SW480 (cell line): ENCODE results near the gene MAPKAP1.

ENCODE experiments used
- DNase-seq: peaks from one replicate; pipeline ENCODE4 v3.0.0-alpha.2; 2016; ENCODE audit warnings: low spot score

MAPKAP1 gene

DNA sequence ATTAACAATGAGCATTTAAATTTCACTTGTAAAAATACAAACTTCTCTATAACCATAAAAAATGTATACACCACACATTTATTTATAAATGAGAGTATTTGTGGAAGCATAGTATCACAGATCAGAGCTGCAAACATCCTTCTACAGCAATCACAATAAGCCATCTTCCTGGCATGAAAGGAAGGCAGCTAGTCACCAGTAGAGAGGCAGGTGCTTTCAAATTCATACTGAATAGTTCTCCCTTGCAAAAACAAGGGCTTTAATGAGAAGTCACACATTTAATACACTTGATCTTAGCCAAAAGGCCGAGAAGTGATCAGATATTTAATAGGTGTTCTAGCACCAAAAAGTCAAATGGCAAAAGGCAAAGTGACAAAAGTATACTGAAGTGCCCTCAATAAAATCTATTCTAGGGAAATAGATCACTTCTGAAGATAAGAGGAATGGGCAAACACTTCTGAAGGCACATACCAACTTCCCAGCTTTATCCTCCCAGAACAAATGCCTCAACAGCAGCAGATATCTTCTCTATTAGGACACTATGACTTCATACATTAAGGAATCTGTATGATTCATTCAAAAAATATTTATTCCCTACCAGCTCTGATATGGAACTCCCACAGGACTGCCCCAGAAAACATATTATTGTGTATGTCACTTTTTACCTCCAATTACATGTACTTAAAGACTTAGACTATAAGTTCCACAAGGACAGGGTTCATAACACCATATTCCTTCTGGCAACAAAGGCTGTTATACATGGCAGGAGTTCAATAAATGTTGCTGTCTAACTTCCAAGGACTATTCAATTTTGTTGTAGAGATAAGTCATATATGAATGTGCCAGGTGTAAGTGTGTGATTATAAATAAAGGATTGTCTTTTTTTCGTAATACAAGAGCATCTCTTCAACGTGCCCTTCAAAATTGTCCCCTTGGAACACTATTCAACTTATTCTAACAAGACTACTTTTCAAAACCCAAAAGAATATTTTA is 31.7 kb downstream of the MAPKAP1 start:
- peak; percentile 88 for DNase-seq

DNA sequence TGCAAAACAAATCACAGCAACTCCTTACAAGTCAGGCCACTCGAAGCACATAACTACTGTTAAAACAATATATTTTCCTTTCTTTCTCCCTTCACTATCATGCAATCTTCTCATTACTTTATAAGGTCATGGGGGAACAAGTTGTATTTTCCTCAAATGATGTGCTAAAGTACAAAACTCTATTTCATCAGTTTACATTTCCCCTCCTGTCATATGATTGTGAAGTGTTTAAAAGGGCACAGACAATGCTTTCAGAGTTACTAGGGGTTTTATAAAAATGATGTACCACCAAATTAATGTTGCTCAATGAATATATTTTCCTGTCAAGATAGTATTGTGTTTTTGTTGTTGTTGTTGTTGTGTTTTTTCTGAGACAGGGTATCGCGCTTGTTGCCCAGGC is 34.1 kb downstream of the MAPKAP1 start:
- DNase-seq = no peak

DNA sequence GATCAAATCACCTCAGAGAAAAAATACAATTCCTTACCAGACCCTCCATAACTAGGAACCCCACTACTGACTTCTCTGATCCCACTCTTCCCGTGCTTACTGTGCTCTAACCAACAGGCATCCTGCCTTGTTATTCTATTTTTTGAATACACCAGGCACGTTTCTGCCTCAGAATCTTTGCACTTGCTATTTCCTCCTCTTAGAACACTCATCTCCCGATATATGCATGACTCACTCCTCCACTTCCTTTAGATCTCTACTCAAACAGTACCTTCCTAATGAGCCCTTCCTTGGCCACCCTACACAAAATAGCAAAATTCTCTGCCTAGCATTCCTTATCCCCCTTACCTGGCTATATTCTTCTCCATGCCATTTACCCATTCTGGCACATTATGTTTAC is 43.9 kb downstream of the MAPKAP1 start:
- peak; percentile 33 for DNase-seq

DNA sequence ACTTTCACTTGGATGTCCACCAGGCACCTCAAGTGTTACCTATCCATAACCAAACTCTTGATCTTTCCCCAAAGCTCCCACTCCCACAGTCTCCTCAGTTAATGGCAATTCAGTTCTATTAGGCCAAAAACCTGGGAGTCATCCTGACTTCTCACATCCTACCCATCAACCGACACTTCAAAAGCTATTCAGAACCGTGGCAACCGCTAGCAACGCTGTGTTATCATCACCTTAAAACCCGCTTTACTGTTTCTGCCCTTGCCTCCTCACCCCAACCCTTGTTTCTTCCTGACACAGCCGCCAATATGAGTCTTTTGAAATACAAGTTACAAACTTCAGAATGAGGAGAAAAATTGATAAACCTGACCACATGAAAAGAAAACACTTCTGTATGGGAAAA is 46.5 kb downstream of the MAPKAP1 start:
- no peak for DNase-seq

DNA sequence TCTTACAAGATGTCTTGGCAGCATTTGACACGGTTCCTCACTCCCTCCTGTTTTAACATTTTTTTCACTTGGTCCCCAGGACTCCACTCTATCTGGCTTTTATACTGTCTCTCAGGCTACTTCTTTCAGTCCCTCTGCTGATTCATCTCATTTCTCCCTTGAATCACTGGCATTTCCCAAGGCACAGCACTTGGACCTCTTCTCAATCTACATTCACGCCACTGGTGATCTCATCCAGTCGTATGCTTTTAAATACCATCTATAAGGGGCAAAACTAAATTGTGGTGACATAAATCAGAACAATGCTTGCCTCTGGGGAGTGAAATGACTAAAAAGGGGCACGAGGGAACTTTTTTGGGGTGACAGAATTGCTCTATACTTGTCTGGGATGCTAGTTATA is 47.1 kb downstream of the MAPKAP1 start:
- DNase-seq = no peak

DNA sequence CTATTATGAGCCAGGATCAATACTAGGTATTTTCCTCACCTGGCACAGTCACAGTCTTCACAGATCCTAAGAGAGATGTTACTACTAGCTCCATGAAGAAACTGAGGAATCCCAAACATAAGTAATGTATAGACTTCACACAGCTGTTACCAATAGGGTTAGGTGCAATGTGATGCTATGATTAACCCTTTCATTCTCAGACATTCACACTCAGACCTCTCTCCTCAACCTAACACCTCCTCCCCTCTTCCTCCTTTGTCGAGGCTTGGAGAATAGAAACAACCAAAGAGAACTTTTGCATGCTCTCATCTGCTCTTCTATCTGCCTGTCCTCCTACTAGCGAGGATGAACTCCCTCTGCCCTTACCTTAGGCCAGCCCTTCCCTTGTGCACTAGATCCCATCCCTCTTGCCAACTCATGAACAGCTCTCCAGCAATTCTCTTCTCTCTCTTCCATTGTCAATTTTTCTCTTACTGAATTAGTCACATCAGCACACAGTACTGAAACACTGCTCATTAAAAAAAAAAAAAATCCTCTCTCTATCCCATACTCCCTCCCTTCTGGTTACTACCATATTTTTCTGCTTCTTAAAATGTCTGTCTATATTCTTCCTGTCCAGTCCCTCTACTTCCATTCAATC is 47.7 kb downstream of the MAPKAP1 start:
- no peak for DNase-seq

DNA sequence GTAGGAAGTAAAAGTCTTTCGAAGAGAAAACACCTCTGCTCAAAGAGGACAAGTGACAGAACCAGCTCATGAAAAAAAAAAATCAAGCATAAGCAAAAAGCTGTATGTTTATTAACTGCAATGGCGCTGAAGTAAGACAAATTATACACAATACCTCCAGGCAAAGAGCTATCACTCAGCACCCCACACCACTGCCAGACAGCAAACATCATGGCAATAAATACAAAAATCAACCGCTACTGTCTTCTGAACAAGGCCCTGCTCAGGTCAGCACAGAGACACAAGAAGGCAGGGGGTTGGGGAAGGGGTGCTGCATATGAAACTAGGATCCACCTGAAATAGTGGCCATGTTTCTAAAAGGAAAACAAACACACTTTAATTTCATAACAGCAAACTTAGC is 50.4 kb downstream of the MAPKAP1 start:
- DNase-seq = no peak

DNA sequence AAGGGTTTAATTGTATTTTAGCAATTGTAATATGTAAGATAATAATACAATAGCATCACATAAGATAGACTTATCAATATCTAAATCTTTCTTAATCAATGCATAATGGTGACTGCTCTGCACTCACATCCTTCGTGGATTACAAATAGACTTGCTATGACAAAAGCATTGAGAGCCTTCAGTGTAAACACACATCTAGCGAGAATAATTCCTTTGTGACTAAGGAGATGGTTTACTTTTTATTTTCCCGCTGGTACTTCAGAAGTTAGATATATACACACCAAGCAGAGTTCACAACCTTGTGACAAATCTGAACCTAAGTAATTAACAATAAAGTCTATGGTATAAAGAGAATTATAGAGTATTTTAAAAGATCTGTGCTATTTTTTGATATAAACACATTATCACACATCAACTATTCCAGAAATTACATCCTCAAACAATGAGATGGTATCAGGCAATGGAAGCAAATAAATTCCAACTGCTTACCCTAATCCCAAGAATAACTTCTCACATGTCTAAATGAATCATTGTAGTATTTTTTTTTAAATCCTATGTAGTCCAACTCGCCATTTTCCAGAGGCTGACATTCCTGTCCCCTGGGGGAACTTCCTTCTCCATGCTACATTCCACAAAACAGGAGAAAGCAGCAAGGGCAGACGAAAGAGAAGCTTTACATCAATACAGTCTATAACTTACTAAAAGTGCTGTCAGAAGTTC is 51.2 kb downstream of the MAPKAP1 start:
- DNase-seq = no peak

DNA sequence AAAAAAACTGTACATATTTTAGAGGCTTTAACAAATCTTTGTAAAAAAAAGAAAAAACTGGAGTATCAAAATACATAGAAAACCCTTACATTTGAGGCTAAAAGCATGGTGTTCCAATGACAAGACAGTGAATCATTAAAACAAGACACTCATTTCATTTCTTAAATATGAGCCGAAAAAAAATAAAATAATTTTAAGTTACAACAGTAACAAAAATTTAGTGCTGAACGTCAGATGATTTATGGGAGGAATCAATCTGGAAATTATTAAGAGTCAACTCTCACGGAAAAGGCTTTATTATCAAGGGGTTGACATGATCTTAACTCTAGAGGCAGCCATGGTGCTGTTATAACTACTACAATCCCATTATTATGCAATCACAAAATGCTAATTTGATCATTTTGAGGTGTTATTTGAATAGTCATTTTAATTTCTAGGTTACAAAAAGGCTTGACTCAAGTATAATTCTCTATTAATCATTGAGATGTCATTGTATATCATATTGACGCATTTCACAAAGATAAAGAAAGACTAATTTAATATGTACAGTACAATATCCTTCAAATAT is 51.9 kb downstream of the MAPKAP1 start:
- no peak for DNase-seq

DNA sequence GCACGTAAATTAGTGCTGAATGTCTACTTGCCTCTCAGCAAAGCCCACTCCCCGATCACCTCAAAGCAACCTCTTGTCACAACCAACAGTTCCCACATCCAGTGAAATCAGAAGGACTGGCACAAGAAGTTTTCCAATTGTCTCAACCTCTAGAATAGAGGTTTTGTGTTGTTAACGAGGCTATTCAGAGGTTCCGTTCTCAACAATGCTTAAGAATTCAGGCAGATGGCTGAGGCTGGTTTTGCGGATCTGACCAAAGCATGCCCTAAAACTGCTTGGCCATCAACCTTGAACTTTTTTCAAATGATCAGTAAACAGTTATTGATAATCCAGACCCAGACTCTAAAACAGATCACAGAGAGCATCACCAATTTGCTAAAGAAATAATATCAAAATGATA is 52.9 kb downstream of the MAPKAP1 start:
- DNase-seq = no peak

DNA sequence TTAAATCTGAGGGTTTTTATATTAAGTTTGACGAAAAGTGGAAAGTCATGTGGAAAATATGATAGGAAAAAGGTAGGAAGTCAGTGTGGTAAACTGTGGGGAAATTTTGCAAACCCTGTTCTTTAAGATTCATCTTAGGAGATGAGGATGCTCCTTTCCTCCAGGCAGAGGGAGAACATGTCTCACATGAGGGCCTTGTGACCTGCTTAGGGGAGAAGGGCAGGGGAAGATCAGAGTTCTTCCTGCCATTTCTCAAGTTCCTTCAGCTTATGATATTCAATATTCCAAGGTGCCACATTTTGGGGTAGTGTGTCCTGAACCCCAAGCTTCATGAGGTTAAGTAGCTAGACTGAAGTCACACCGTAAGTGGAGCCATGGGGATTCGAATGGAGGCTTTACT is 53.7 kb downstream of the MAPKAP1 start:
- DNase-seq = no peak

DNA sequence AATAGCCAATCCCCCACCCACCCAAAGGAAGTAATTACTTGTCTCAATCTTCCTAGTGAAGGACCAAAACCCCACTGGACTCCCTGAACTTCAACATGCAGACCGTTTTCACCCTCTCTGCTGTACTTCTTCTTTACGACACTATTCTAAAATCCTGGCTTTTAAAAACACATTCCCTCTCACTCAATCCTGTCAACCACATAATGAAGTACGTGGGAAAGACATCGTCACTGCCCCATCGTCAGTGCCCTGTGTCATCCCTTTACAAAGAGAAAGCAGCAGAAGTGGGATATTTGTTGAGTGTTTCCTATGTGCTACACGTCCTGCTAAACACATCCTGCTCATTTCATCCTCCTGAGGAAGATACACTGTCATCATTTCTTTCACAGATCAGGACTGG is 54.2 kb downstream of the MAPKAP1 start:
- DNase-seq = no peak

DNA sequence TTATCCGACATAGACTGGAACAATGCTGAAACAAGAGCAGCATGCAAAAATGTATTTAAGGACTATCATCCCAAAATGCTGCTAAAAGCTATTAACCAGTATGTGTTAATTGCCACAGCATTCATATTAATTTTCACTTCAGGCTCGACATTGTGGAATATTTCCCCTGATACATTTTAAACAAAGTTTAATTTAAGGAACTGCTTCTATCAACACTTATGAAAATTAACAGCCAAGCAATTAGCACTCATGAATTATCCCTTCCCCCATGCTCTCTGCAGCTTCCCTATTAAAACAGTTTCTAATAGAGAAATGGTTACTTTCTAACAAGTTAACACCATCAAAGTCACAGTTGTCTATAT is 54.8 kb downstream of the MAPKAP1 start:
- no peak for DNase-seq

DNA sequence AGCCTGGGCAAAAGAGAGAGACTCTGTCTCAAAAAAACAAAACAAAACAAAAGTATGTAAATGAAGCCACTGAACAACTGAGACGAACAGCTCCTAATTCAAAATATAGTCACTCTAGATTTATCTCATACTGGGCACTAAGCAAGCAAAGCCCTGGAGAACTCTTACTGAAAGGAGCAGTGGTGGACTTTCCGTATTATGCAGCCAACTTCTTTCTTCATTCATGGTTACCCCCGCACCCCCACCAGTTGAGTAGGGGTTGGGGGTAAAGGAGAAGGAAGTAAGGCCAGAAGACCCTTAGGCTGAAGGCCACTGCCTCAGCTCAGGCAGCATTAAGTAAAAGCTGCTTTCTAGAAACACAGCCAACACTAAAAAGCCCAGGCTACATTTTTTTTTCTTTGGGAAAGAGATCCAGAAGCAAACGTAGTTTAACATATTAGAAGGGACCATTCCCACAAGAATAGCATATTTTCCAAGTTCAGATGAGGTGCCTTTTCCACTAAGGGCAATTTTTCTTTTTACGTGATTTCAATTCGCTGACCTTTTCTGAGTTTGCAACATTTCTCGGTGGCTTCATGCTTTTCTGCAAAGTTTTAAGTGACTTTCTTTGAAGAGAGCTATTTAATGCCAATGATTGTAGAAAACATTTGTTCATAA is 55.3 kb downstream of the MAPKAP1 start:
- no peak for DNase-seq

DNA sequence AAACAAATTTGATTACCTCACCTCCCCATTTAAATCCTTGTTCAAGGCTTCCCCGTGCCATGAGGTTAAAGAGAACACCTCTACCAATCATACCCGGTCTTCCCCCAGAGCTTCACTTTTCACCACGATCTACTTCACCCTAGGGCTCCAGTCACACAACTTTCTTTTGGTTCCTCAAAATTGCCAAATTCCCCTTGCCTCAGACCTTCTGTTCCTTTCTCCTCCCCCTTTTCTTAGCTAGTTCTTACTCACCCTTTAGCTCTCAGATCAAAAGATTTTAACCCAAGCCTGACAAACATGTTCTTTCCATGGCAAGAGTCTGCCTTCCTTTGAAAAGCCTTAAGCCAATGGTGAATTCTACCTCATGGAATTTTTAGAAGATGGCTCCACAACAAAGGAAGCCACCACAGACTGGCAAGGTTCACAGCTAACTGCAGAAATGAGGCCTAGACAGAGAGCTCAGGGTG is 56.7 kb downstream of the MAPKAP1 start:
- DNase-seq = no peak

DNA sequence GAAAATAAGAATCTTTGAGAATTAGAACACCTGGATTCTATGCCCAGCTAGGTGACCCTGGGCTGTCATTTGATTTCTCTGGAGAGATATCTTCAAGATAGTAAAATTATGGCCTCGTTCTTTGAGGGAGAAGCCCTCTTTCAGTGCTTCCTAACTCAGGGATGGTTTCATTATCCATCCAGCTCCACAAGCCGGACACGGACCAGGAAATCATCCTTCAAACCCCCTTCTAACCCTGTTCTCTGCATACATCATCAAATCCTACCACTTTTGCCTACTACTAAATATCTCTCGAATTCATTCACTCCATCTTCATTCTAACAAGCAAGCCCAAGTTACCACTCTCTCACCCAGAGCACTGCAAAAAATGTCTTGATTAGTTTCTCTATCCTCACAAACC is 57.2 kb downstream of the MAPKAP1 start:
- DNase-seq = no peak

DNA sequence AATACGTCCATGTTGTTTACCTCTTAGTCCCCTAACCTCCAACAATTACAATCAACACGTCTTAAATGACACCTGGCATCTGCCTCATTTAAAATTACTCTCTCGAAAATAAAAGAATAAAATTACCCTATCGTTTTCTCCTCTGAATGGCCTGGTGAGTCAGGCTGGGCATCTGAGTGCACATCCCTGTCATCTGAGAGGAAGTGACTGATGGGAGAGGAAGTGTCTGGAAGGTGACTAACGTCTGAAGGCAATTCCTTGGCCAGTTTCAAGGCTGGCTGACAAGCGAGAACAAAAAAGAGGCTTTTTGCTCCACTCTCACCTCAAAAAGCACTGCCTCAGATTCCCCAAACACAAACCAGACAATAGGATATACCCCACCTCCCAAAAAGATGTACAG is 57.7 kb downstream of the MAPKAP1 start:
- peak; percentile 17 for DNase-seq

DNA sequence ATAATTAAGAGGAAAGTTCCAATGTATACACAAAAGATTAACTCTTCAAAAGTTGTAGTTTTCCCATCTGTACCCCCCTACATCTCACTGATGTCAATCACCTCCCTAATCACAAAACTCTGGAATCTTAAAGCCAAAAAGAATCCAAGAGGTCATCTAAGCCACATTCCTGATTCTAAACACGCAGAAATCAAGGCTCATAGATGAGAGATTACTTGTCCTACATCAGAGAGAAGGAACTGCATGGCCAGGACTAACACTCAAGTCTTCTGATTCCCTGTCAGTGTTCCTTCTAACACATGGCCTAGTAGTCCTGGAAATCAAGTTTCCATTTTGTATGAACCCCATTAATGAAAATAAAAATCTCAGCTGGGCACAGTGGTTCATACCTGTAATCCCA is 58.7 kb downstream of the MAPKAP1 start:
- no peak for DNase-seq

DNA sequence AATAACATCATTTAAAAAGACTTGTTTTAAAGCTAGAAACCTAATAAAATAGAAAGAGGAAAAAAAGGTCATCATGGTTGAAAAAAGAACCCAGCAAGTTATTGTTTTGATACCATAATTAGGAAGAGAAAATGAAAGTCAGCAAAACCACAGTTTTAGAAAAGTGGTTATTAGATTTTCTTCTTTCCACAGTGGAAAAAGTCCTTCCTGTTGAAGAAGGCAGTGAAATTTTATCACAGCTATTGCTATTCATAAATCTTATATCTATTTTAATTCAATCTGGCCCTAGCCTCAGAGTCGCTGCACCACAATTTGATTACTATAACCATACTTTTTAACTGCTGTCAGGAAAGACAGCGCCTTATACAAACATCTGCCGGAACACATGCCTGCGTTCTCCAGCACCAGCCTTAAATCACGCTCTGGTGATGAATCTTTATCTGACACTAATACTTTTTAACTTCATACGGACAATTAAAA is 60.3 kb downstream of the MAPKAP1 start:
- DNase-seq = no peak

DNA sequence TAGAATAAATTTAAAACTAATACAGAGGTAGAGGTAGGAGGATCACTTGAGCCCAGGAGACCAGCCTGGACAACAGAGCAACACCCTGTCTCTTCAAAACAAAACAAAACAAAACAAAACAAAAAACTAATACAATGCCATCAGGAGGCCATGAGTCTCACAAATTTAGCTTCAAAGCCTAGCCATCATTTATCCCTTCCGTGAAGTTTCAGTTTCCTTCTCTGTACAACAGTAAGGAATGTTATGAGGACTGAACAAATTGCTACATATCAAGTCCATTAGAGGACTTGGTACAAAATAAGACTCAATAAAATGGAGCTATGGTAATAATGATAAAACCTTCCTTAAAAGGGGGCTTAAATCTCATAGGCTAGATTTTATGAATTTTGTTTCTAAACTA is 60.8 kb downstream of the MAPKAP1 start:
- DNase-seq = no peak

DNA sequence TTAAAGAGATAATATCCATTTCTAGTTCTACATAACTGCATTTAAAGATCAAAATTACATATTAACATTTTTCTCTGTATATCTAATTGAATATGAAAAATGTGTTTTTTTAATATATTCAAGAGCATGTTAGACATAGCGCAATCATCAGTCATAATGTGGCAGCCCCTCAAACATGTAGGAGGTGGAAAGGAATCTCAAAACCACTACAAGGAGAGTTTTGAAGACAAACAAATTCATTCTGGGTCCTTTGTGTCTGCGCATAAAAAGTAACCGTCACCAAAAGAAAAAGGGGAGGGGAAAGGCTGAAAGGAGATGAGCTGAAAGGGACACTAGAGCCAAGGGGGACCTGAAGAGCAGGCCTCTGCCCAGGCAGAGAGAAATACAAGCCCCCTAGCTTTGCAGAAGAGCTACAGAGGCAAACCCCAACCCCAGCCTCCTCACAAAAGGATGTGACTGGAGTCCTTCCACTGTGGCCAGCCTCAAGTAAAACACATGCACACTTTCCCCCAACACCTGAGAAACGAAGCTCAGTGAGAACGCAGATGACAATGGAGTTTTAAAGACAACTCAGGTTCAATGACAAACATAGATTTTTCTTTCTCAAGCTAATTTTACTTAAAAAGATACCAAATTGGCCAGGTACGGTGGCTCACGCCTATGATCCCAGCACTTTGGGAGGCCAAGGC is 62.0 kb downstream of the MAPKAP1 start:
- DNase-seq = no peak
